Ishikawa (cell line): Measurements from ENCODE around the gene CEP41.

Experiments
- CEBPB ChIP-seq: IDR thresholded peaks from 2 replicates; pipeline ENCODE4 v1.6.1; 2012
- EGR1 ChIP-seq: IDR thresholded peaks from 2 replicates; pipeline ENCODE4 v1.6.1; 2012
- EP300 ChIP-seq: IDR thresholded peaks from 2 replicates; pipeline ENCODE4 v1.6.1; 2012; ENCODE audit warnings: borderline replicate concordance
- RAD21 ChIP-seq: IDR thresholded peaks from 2 replicates; pipeline ENCODE4 v1.6.1; 2012; ENCODE audit warnings: low read depth
- REST ChIP-seq: IDR thresholded peaks from 2 replicates; pipeline ENCODE4 v1.6.1; 2012; ENCODE audit warnings: low read depth, mild to moderate bottlenecking
- TAF1 ChIP-seq: IDR thresholded peaks from 2 replicates; pipeline ENCODE4 v1.6.1; 2012; ENCODE audit warnings: low read depth, mild to moderate bottlenecking
- TCF12 ChIP-seq: IDR thresholded peaks from 2 replicates; pipeline ENCODE4 v1.6.1; 2012; ENCODE audit warnings: low read depth
- TEAD4 ChIP-seq: IDR thresholded peaks from 2 replicates; pipeline ENCODE4 v1.6.1; 2012
- USF1 ChIP-seq: IDR thresholded peaks from 2 replicates; pipeline ENCODE4 v1.6.1; 2012
- YY1 ChIP-seq: IDR thresholded peaks from 2 replicates; pipeline ENCODE4 v1.6.1; 2012; ENCODE audit warnings: low read depth

GRCh38 chr7:130350945-130351790 lies 89.6 kb downstream of the CEP41 start:
- TF ChIP-seq EP300, result no peak
- TF ChIP-seq CEBPB, result no peak
- no peak for TF ChIP-seq TEAD4
- TF ChIP-seq REST, result no peak
- TF ChIP-seq USF1, result no peak
- TF ChIP-seq TAF1, result no peak
- no peak for TF ChIP-seq RAD21
- TF ChIP-seq YY1, result no peak
- TF ChIP-seq TCF12, result no peak
- no peak for TF ChIP-seq EGR1
